ENCODE results near the gene GSDMA. TPM values are rescaled to one million over a fixed set of nuclear protein-coding genes. Genes with fewer than 3 reads are reported as not detected.
"Not testable (repeated sequence)": the region's sequence is repeated elsewhere in the genome, so short reads cannot be mapped to it uniquely, and the experiment has no call there.

GSDMA gene
- total and polyA plus RNA-seq, 2 donors from 2014 or later = 0.47 to 0.80 TPM

DNA sequence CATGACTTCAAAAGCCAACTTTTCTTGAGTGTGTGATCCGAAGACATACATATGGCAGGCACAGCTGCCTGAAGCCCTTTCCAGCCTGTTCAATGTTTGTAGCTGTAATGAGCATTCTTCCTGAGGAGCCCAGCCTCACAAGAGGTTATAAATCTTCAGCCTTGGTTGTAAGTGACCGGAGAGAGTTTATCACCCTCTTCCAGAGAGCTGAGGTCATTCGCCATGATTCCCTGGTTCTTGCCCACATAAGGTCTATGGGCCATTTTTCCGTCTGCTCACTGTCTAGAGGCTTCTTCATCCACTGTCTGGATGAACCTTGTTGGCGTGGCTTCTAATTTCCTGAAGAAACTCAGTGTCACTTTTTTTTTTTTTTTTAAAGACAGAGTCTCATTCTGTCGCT, 42.7 kb downstream of the GSDMA start:
- FAIRE-seq = no peak
- DNase-seq = no peak
- no peaks in the 10 kb centered on the region for H3K27me3 ChIP-seq (ENCODE audit: control insufficient read depth, insufficient read depth, low read length)
- no peaks in the 10 kb centered on the region for H3K36me3 ChIP-seq (ENCODE audit: control insufficient read depth in 2 of 3, insufficient read depth in 3 of 3, low read length in 3 of 3)
- H3K9me3 ChIP-seq (ENCODE audit: control insufficient read depth in 2 of 3, insufficient read depth in 1 of 3, low read length in 3 of 3) = no peaks in the 10 kb centered on the region
- no peaks in the 10 kb centered on the region for H3K4me1 ChIP-seq (ENCODE audit: control insufficient read depth in 2 of 3, insufficient read depth in 2 of 3, low read depth in 1 of 3, low read length in 3 of 3)
- H3K27ac ChIP-seq (ENCODE audit: low read depth in 2 of 2, low read length in 2 of 2) = no peak overlapping the region
- TF ChIP-seq, protein P1, sequence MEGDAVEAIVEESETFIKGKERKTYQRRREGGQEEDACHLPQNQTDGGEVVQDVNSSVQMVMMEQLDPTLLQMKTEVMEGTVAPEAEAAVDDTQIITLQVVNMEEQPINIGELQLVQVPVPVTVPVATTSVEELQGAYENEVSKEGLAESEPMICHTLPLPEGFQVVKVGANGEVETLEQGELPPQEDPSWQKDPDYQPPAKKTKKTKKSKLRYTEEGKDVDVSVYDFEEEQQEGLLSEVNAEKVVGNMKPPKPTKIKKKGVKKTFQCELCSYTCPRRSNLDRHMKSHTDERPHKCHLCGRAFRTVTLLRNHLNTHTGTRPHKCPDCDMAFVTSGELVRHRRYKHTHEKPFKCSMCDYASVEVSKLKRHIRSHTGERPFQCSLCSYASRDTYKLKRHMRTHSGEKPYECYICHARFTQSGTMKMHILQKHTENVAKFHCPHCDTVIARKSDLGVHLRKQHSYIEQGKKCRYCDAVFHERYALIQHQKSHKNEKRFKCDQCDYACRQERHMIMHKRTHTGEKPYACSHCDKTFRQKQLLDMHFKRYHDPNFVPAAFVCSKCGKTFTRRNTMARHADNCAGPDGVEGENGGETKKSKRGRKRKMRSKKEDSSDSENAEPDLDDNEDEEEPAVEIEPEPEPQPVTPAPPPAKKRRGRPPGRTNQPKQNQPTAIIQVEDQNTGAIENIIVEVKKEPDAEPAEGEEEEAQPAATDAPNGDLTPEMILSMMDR (IDR thresholded peaks at IDR 0.05; ENCODE audit: borderline replicate concordance, extremely low read depth, insufficient read depth) = no peak
- intact Hi-C loops (cut with DNase I) = no loop called here
- H3K9ac ChIP-seq (ENCODE audit: low read length in 3 of 3) = no peak overlapping the region
- no peak overlapping the region for H3K4me3 ChIP-seq (ENCODE audit: low read length in 3 of 3)

DNA sequence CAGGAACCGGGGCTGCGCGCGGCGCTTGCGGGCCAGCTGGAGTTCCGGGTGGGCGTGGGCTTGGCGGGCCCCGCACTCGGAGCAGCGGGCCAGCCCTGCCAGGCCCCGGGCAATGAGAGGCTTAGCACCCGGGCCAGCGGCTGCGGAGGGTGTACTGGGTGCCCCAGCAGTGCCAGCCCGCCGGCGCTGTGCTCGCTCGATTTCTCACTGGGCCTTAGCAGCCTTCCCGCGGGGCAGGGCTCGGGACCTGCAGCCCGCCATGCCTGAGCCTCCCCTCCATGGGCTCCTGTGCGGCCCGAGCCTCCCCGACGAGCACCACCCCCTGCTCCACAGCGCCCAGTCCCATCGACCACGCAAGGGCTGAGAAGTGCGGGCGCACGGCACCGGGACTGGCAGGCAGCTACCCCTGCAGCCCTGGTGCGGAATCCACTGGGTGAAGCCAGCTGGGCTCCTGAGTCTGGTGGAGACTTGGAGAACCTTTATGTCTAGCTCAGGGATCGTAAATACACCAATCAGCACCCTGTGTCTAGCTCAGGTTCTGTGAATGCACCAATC, 48.2 kb downstream of the GSDMA start:
- H3K4me3 ChIP-seq (ENCODE audit: low read length in 3 of 3); H3K9ac ChIP-seq (ENCODE audit: low read length in 3 of 3); H3K36me3 ChIP-seq (ENCODE audit: control insufficient read depth in 2 of 3, insufficient read depth in 3 of 3, low read length in 3 of 3); H3K27ac ChIP-seq (ENCODE audit: low read depth in 2 of 2, low read length in 2 of 2); H3K9me3 ChIP-seq (ENCODE audit: control insufficient read depth in 2 of 3, insufficient read depth in 1 of 3, low read length in 3 of 3); H3K4me1 ChIP-seq (ENCODE audit: control insufficient read depth in 2 of 3, insufficient read depth in 2 of 3, low read depth in 1 of 3, low read length in 3 of 3); DNase-seq; H3K27me3 ChIP-seq (ENCODE audit: control insufficient read depth, insufficient read depth, low read length); FAIRE-seq: not testable (repeated sequence)
- intact Hi-C loops (cut with DNase I) = loop anchor here (10.0 kb wide), 2 partner anchors 154 to 274 kb away; partner anchors contain the start of gene CDC6

DNA sequence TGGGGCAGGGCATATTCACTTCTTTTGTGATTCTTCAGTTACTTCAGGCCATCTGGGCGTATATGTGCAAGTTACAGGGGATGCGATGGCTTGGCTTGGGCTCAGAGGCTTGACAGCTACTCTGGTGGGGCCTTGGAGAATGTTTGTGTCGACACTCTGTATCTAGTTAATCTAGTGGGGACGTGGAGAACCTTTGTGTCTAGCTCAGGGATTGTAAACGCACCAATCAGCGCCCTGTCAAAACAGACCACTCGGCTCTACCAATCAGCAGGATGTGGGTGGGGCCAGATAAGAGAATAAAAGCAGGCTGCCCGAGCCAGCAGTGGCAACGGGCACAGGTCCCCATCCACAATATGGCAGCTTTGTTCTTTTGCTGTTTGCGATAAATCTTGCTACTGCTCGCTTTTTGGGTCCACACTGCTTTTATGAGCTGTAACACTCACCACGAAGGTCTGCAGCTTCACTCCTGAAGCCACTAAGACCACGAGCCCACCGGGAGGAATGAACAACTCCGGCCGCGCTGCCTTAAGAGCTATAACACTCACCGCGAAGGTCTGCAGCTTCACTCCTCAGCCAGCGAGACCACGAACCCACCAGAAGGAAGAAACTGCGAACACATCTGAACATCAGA, 49.3 kb downstream of the GSDMA start:
- not testable (repeated sequence) for DNase-seq; FAIRE-seq; H3K36me3 ChIP-seq (ENCODE audit: control insufficient read depth in 2 of 3, insufficient read depth in 3 of 3, low read length in 3 of 3); H3K9ac ChIP-seq (ENCODE audit: low read length in 3 of 3); H3K27me3 ChIP-seq (ENCODE audit: control insufficient read depth, insufficient read depth, low read length); H3K27ac ChIP-seq (ENCODE audit: low read depth in 2 of 2, low read length in 2 of 2); H3K9me3 ChIP-seq (ENCODE audit: control insufficient read depth in 2 of 3, insufficient read depth in 1 of 3, low read length in 3 of 3); H3K4me1 ChIP-seq (ENCODE audit: control insufficient read depth in 2 of 3, insufficient read depth in 2 of 3, low read depth in 1 of 3, low read length in 3 of 3); H3K4me3 ChIP-seq (ENCODE audit: low read length in 3 of 3)
- intact Hi-C loops (cut with DNase I) = loop anchor here (10.0 kb wide), 2 partner anchors 153 to 273 kb away; partner anchors contain the start of gene CDC6

DNA sequence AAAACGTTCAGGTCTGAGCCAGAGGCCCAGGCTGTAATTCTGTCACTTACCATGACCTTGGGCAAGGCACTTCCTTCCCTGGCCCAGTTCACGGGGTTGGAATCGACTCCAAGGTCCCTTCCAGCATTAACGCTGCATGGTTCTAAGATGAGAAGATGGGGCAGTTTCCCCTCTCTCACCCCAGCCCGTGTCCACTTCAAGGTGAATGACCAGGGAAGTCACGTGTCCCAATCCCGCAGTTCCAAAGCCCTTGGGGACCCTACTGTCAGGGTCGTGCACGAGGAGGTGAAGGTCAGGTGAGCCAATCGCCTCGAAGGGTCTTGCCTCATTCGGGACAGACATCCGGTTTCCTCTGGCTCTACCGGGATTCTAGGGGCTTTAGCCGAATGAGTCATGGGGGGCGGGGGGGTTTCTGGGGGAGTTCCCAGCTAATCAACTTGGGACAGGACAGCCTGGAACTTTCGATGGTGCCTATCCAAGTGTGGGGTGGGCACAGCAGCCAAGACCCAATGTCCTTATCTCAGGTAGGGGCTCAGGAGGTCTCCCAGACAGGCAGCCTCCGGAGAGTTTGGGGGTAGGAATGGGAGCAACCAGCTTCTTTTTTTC, 51.7 kb downstream of the GSDMA start:
- FAIRE-seq (no peak), DNase-seq (peak in 1 of 5 donors; percentile 53)
- peak overlapping the region in 1 of 2 donors; percentile 41 for H3K27ac ChIP-seq (ENCODE audit: low read depth in 2 of 2, low read length in 2 of 2)
- no peak overlapping the region for H3K4me3 ChIP-seq (ENCODE audit: low read length in 3 of 3)
- TF ChIP-seq, protein P1 (IDR thresholded peaks at IDR 0.05; ENCODE audit: borderline replicate concordance, extremely low read depth, insufficient read depth) = no peak
- no peaks in the 10 kb centered on the region for H3K27me3 ChIP-seq (ENCODE audit: control insufficient read depth, insufficient read depth, low read length)
- intact Hi-C loops (cut with DNase I) = loop anchor here (10.0 kb wide), 2 partner anchors 150 to 270 kb away; partner anchors contain the start of gene CDC6
- peaks cover 0 to 9% (median 4%) of the 10 kb centered on the region in 3 donors for H3K4me1 ChIP-seq (ENCODE audit: control insufficient read depth in 2 of 3, insufficient read depth in 2 of 3, low read depth in 1 of 3, low read length in 3 of 3)
- no peaks in the 10 kb centered on the region for H3K9me3 ChIP-seq (ENCODE audit: control insufficient read depth in 2 of 3, insufficient read depth in 1 of 3, low read length in 3 of 3)
- H3K9ac ChIP-seq (ENCODE audit: low read length in 3 of 3) = no peak overlapping the region
- H3K36me3 ChIP-seq (ENCODE audit: control insufficient read depth in 2 of 3, insufficient read depth in 3 of 3, low read length in 3 of 3) = no peaks in the 10 kb centered on the region
